Mammary epithelial cell (primary cell): Measurements from ENCODE around the gene DDX6.

Experiments used
- CTCF ChIP-seq, 2 donors: IDR thresholded peaks in 1 of 2; conservative IDR thresholded peaks in 1 of 2; 2 replicates each; pipeline ENCODE4 v1.5.1; 2011 to 2012; ENCODE audit warnings: inconsistent platforms in 2 of 2, low read length in 2 of 2, mild to moderate bottlenecking in 2 of 2, control low read depth in 1 of 2, low read depth in 1 of 2; ENCODE audit not compliant: insufficient read depth in 1 of 2; ENCODE audit errors: extremely low read depth in 1 of 2
- EZH2 ChIP-seq: IDR thresholded peaks from 2 replicates; pipeline ENCODE4 v1.6.1; 2012; ENCODE audit warnings: low read length, inconsistent platforms, borderline replicate concordance

GRCh38 chr11:118799372-118799771 lies 8.4 kb upstream of the DDX6 start:
- TF ChIP-seq CTCF (conservative IDR thresholded peaks at IDR 0.05 in 1 of 2, IDR thresholded peaks at IDR 0.05 in 1 of 2; ENCODE audit: extremely low read depth in 1 of 2, insufficient read depth in 1 of 2, low read depth in 1 of 2, low read length in 2 of 2) (no peak), EZH2 (no peak)
